ENCODE data around the gene PSME3IP1.

- TF ChIP-seq, protein P1, sequence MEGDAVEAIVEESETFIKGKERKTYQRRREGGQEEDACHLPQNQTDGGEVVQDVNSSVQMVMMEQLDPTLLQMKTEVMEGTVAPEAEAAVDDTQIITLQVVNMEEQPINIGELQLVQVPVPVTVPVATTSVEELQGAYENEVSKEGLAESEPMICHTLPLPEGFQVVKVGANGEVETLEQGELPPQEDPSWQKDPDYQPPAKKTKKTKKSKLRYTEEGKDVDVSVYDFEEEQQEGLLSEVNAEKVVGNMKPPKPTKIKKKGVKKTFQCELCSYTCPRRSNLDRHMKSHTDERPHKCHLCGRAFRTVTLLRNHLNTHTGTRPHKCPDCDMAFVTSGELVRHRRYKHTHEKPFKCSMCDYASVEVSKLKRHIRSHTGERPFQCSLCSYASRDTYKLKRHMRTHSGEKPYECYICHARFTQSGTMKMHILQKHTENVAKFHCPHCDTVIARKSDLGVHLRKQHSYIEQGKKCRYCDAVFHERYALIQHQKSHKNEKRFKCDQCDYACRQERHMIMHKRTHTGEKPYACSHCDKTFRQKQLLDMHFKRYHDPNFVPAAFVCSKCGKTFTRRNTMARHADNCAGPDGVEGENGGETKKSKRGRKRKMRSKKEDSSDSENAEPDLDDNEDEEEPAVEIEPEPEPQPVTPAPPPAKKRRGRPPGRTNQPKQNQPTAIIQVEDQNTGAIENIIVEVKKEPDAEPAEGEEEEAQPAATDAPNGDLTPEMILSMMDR (IDR thresholded peaks at IDR 0.05): no peak
- TF ChIP-seq USF1 (IDR thresholded peaks at IDR 0.05; ENCODE audit: borderline replicate concordance, low read depth): no peak
- TF ChIP-seq TAF1 (IDR thresholded peaks at IDR 0.05; ENCODE audit: borderline replicate concordance, low read depth, low read length): no peak
- TF ChIP-seq RXRA (IDR thresholded peaks at IDR 0.05; ENCODE audit: borderline replicate concordance, low read depth): no peak
- TF ChIP-seq FOXM1 (IDR thresholded peaks at IDR 0.05; ENCODE audit: low read depth): no peak
- TF ChIP-seq, protein P2, sequence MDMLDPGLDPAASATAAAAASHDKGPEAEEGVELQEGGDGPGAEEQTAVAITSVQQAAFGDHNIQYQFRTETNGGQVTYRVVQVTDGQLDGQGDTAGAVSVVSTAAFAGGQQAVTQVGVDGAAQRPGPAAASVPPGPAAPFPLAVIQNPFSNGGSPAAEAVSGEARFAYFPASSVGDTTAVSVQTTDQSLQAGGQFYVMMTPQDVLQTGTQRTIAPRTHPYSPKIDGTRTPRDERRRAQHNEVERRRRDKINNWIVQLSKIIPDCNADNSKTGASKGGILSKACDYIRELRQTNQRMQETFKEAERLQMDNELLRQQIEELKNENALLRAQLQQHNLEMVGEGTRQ (IDR thresholded peaks at IDR 0.05; ENCODE audit: borderline replicate concordance, low read depth, low read length): no peak
- TF ChIP-seq FOXJ3 (CRISPR knock-in tag; IDR thresholded peaks at IDR 0.05): no peak
- no peak for TF ChIP-seq GABPA (IDR thresholded peaks at IDR 0.05; ENCODE audit: low read depth)
- no peak for TF ChIP-seq MAX (IDR thresholded peaks at IDR 0.05; ENCODE audit: low read depth)
- TF ChIP-seq RAD21 (IDR thresholded peaks at IDR 0.05; ENCODE audit: low read length): no peak
- TF ChIP-seq JUND (IDR thresholded peaks at IDR 0.05): no peak
- TF ChIP-seq PBX3 (IDR thresholded peaks at IDR 0.05): no peak
- TF ChIP-seq RFX5 (IDR thresholded peaks at IDR 0.05; ENCODE audit: low read length): no peak
Observed at GRCh38 chr16:57235128-57236021, 49.5 kb upstream of the PSME3IP1 start.
